CD4-positive, CD25-positive, alpha-beta regulatory T cell (primary cell): ENCODE results near the gene ADAT3. TPM values are rescaled to one million over a fixed set of nuclear protein-coding genes. Genes with fewer than 3 reads are reported as not detected.

Experiments used
- ATAC-seq, 2 donors: fragments of 150-1000 bp; cut with Tn5 transposase; one replicate each; pipeline ENCODE4 v1.10.0; 2021; ENCODE audit warnings: low read depth in 2 of 2, moderate number of reproducible peaks in 2 of 2, moderate library complexity in 1 of 2
- DNase-seq, 3 donors: peaks; one replicate each; pipeline versions ENCODE4 v3.0.0 to v3.0.0-alpha.2; 2012 to 2022; ENCODE audit warnings: mixed read lengths in 1 of 3
- H3K27ac ChIP-seq: one replicate; pipeline ENCODE4 v1.7.0; 2013; ENCODE audit warnings: mild to moderate bottlenecking, low read length; ENCODE audit not compliant: insufficient read depth, poor library complexity, severe bottlenecking
- H3K27me3 ChIP-seq: one replicate; pipeline ENCODE4 v1.7.0; 2013; ENCODE audit warnings: low read length; ENCODE audit not compliant: control insufficient read depth, insufficient read depth
- H3K36me3 ChIP-seq: one replicate; pipeline ENCODE4 v1.7.0; 2013; ENCODE audit warnings: mild to moderate bottlenecking, low read length, moderate library complexity; ENCODE audit not compliant: control insufficient read depth, insufficient read depth
- H3K4me1 ChIP-seq: 2 replicates; pipeline ENCODE4 v1.7.0; 2013; ENCODE audit warnings: mild to moderate bottlenecking, low read length; ENCODE audit not compliant: insufficient read depth, control insufficient read depth, poor library complexity, severe bottlenecking
- H3K4me3 ChIP-seq: one replicate; pipeline ENCODE4 v1.7.0; 2013; ENCODE audit warnings: low read depth, mild to moderate bottlenecking, low read length, moderate library complexity
- H3K9me3 ChIP-seq, 2 experiments: 1 replicate in 1 of 2; 2 replicates in 1 of 2; pipeline ENCODE4 v1.7.0; 2013; ENCODE audit warnings: low read length in 2 of 2, mild to moderate bottlenecking in 1 of 2, moderate library complexity in 1 of 2; ENCODE audit not compliant: control insufficient read depth in 2 of 2
- H3K27ac Mint-ChIP-seq, 3 donors: one replicate each; pipeline ENCODE4 v1.8.0; 2020 to 2022; ENCODE audit warnings: mild to moderate bottlenecking in 3 of 3, mixed read lengths in 3 of 3, moderate library complexity in 2 of 3
- H3K27me3 Mint-ChIP-seq: one replicate; pipeline ENCODE4 v1.8.0; 2022; ENCODE audit warnings: mild to moderate bottlenecking, mixed read lengths
- H3K36me3 Mint-ChIP-seq: one replicate; pipeline ENCODE4 v1.8.0; 2020; ENCODE audit warnings: mixed read lengths
- H3K4me1 Mint-ChIP-seq, 4 donors: one replicate each; pipeline ENCODE4 v1.8.0; 2020 to 2022; ENCODE audit warnings: mixed read lengths in 4 of 4, mild to moderate bottlenecking in 1 of 4
- H3K4me3 Mint-ChIP-seq, 4 donors: one replicate each; pipeline ENCODE4 v1.8.0; 2020 to 2022; ENCODE audit warnings: mild to moderate bottlenecking in 4 of 4, mixed read lengths in 4 of 4, moderate library complexity in 3 of 4
- H3K9me3 Mint-ChIP-seq, 7 donors: one replicate each; pipeline ENCODE4 v1.8.0; 2020 to 2022; ENCODE audit warnings: mixed read lengths in 7 of 7, mild to moderate bottlenecking in 3 of 7, moderate library complexity in 2 of 7
- polyA plus RNA-seq, 4 donors: library from polyadenylated mRNA; unstranded; fragments of 300-500 nt; fragmentation: Illumina TruSeq; gene quantifications; one replicate each; pipeline ENCODE4 v1.2.3, GENCODE V29; 2021
- total RNA-seq: library from RNA; stranded (reverse); gene quantifications from one replicate; pipeline ENCODE4 v1.2.3, GENCODE V29; 2022

ADAT3 gene
- total and polyA plus RNA-seq, 5 donors from 2014 or later = 4.4 to 8.8 (median 6.3) TPM

GRCh38 chr19:1913781-1914577 lies 8.8 kb downstream of the ADAT3 start:
- peaks cover 3% of the 10 kb centered on the region for H3K36me3 ChIP-seq
- H3K36me3 Mint-ChIP-seq = peaks cover 5% of the 10 kb centered on the region
- no peak overlapping the region for H3K27ac Mint-ChIP-seq
- H3K4me1 Mint-ChIP-seq = peaks cover 0 to 12% (median under 1%) of the 10 kb centered on the region in 4 donors
- no peak overlapping the region for H3K27ac ChIP-seq
- peak overlapping the region in 1 of 4 donors; percentile 58 for H3K4me3 Mint-ChIP-seq
- no peak overlapping the region for H3K4me3 ChIP-seq
- H3K27me3 Mint-ChIP-seq = no peaks in the 10 kb centered on the region
- H3K27me3 ChIP-seq = no peaks in the 10 kb centered on the region
- H3K9me3 Mint-ChIP-seq = no peaks in the 10 kb centered on the region
- H3K9me3 ChIP-seq = no peaks in the 10 kb centered on the region
- ATAC-seq (no peak), DNase-seq (no peak)
- H3K4me1 ChIP-seq = peaks cover 8% of the 10 kb centered on the region

- Histone ChIP-seq H3K9me3 (no peaks in the 10 kb centered on the region), H3K4me3 (no peak overlapping the region), H3K27ac (no peak overlapping the region), H3K36me3 (peaks cover 3% of the 10 kb centered on the region), H3K27me3 (no peaks in the 10 kb centered on the region), H3K4me1 (peaks cover 4% of the 10 kb centered on the region)
- no peak for DNase-seq
- Mint-ChIP-seq H3K27me3 (no peaks in the 10 kb centered on the region), H3K36me3 (peaks cover 5% of the 10 kb centered on the region), H3K27ac (no peak overlapping the region), H3K9me3 (no peaks in the 10 kb centered on the region), H3K4me3 (no peak overlapping the region), H3K4me1 (peaks cover 0 to 5% (median under 1%) of the 10 kb centered on the region in 4 donors)
- ATAC-seq = no peak
These were observed 9.7 kb downstream of the ADAT3 start for GRCh38 chr19:1914826-1915341.

GRCh38 chr19:1917146-1917545 lies 11.9 kb downstream of the ADAT3 start:
- H3K36me3 ChIP-seq = peaks cover 3% of the 10 kb centered on the region
- Mint-ChIP-seq H3K27me3 (no peaks in the 10 kb centered on the region), H3K27ac (peak overlapping the region in 1 of 3 donors; percentile 62), H3K4me1 (peaks cover 0 to 5% (median 2%) of the 10 kb centered on the region in 4 donors), H3K9me3 (no peaks in the 10 kb centered on the region), H3K36me3 (peaks cover 5% of the 10 kb centered on the region), H3K4me3 (no peak overlapping the region)
- no peaks in the 10 kb centered on the region for H3K9me3 ChIP-seq
- H3K4me1 ChIP-seq = no peaks in the 10 kb centered on the region
- H3K27ac ChIP-seq = no peak overlapping the region
- DNase-seq (no peak), ATAC-seq (no peak)
- no peak overlapping the region for H3K4me3 ChIP-seq
- no peaks in the 10 kb centered on the region for H3K27me3 ChIP-seq

- Mint-ChIP-seq H3K27ac (peak overlapping the region in 1 of 3 donors; percentile 86), H3K4me1 (peaks cover 0 to 8% (median 4%) of the 10 kb centered on the region in 4 donors), H3K27me3 (no peaks in the 10 kb centered on the region), H3K4me3 (no peak overlapping the region), H3K36me3 (peaks cover 5% of the 10 kb centered on the region), H3K9me3 (no peaks in the 10 kb centered on the region)
- Histone ChIP-seq H3K27me3 (no peaks in the 10 kb centered on the region), H3K4me3 (no peak overlapping the region), H3K4me1 (no peaks in the 10 kb centered on the region), H3K9me3 (no peaks in the 10 kb centered on the region), H3K36me3 (no peaks in the 10 kb centered on the region), H3K27ac (no peak overlapping the region)
- no peak for DNase-seq
- ATAC-seq = no peak
These were observed 12.7 kb downstream of the ADAT3 start for GRCh38 chr19:1917926-1918325.

- H3K36me3 ChIP-seq = no peaks in the 10 kb centered on the region
- ATAC-seq = no peak
- no peak overlapping the region for H3K27ac ChIP-seq
- Mint-ChIP-seq H3K4me3 (peak overlapping the region in 1 of 4 donors; percentile 38), H3K9me3 (no peaks in the 10 kb centered on the region), H3K27me3 (no peaks in the 10 kb centered on the region), H3K27ac (no peak overlapping the region), H3K4me1 (peaks cover 0 to 15% (median 6%) of the 10 kb centered on the region in 4 donors), H3K36me3 (peaks cover 2% of the 10 kb centered on the region)
- no peak overlapping the region for H3K4me3 ChIP-seq
- DNase-seq = no peak
- no peaks in the 10 kb centered on the region for H3K9me3 ChIP-seq
- H3K27me3 ChIP-seq = no peaks in the 10 kb centered on the region
- peaks cover 10% of the 10 kb centered on the region for H3K4me1 ChIP-seq
These were observed 13.8 kb downstream of the ADAT3 start for GRCh38 chr19:1918975-1919374.

GRCh38 chr19:1920644-1921043 lies 15.4 kb downstream of the ADAT3 start:
- Histone ChIP-seq H3K36me3 (no peaks in the 10 kb centered on the region), H3K27ac (no peak overlapping the region), H3K27me3 (no peaks in the 10 kb centered on the region), H3K9me3 (no peaks in the 10 kb centered on the region), H3K4me1 (peaks cover 12% of the 10 kb centered on the region), H3K4me3 (no peak overlapping the region)
- no peak for DNase-seq
- Mint-ChIP-seq H3K4me1 (peaks cover 0 to 20% (median 6%) of the 10 kb centered on the region in 4 donors), H3K27ac (no peak overlapping the region), H3K4me3 (no peak overlapping the region), H3K27me3 (no peaks in the 10 kb centered on the region), H3K9me3 (no peaks in the 10 kb centered on the region), H3K36me3 (peaks cover 2% of the 10 kb centered on the region)
- ATAC-seq = no peak

- H3K27ac Mint-ChIP-seq = peak overlapping the region in 1 of 3 donors; percentile 63
- no peaks in the 10 kb centered on the region for H3K9me3 Mint-ChIP-seq
- peaks cover 0 to 20% (median 6%) of the 10 kb centered on the region in 4 donors for H3K4me1 Mint-ChIP-seq
- Histone ChIP-seq H3K27ac (no peak overlapping the region), H3K9me3 (no peaks in the 10 kb centered on the region), H3K4me3 (no peak overlapping the region), H3K36me3 (no peaks in the 10 kb centered on the region), H3K4me1 (peaks cover 12% of the 10 kb centered on the region), H3K27me3 (no peaks in the 10 kb centered on the region)
- ATAC-seq (no peak), DNase-seq (no peak)
- no peaks in the 10 kb centered on the region for H3K27me3 Mint-ChIP-seq
- H3K36me3 Mint-ChIP-seq = peaks cover 2% of the 10 kb centered on the region
- no peak overlapping the region for H3K4me3 Mint-ChIP-seq
These were observed 16.1 kb downstream of the ADAT3 start for GRCh38 chr19:1921326-1921725.
